IMR-90 (cell line): ENCODE data around the gene SPRED2. TPM values are rescaled to one million over a fixed set of nuclear protein-coding genes. Genes with fewer than 3 reads are reported as not detected.

Experiments
- ATAC-seq: fragments of 200-7000 bp; cut with Tn5 transposase; 2 replicates; pipeline ENCODE4 v1.9.1; 2020; ENCODE audit warnings: low read depth, mild to moderate bottlenecking, moderate library complexity
- BruUV-seq: library from RNA; stranded (reverse); fragments of 400-500 nt; replicated peaks from 2 replicates; lab custom pipeline; 2021; lab: Mats Ljungman, UMichigan
- CTCF ChIA-PET: fragments of 300-600 bp; formaldehyde crosslinking; extraction: SDS; loops from one replicate; lab custom pipeline; 2021; ENCODE audit warnings: antibody characterized with exemption; lab: Yijun Ruan, JAX
- POLR2A ChIA-PET: fragments of 300-600 bp; sonication (Branson Sonifier 250); formaldehyde crosslinking; loops from one replicate; lab custom pipeline; 2022; ENCODE audit warnings: antibody characterized with exemption; ENCODE audit not compliant: unreplicated experiment; lab: Charles Lee
- DNase-seq: peaks from one replicate; pipeline ENCODE4 v3.0.0; 2013
- H2AFZ ChIP-seq: replicated peaks from 2 replicates; pipeline ENCODE3; 2013; ENCODE audit warnings: low read length, mild to moderate bottlenecking; ENCODE audit not compliant: poor library complexity
- H2AK5ac ChIP-seq: 2 replicates; pipeline ENCODE4 v1.6.1; 2013; ENCODE audit warnings: low read depth, low read length, inconsistent platforms
- H2AK9ac ChIP-seq: replicated peaks from 2 replicates; pipeline ENCODE3; 2013; ENCODE audit warnings: mild to moderate bottlenecking, low read depth, low read length, moderate library complexity; ENCODE audit not compliant: poor library complexity
- H2BK120ac ChIP-seq: 2 replicates; pipeline ENCODE4 v1.6.1; 2013; ENCODE audit warnings: low read depth, low read length, inconsistent platforms
- H2BK15ac ChIP-seq: 3 replicates; pipeline ENCODE4 v1.6.1; 2013; ENCODE audit warnings: low read depth, low read length, inconsistent platforms
- H2BK20ac ChIP-seq: 2 replicates; pipeline ENCODE4 v1.6.1; 2013; ENCODE audit warnings: low read depth, mild to moderate bottlenecking, inconsistent platforms, low read length, moderate library complexity
- H2BK5ac ChIP-seq: 2 replicates; pipeline ENCODE4 v1.6.1; 2013; ENCODE audit warnings: mild to moderate bottlenecking, low read depth, low read length, inconsistent platforms; ENCODE audit not compliant: poor library complexity, severe bottlenecking
- H3K14ac ChIP-seq: replicated peaks from 2 replicates; pipeline ENCODE4 v1.6.1; 2013; ENCODE audit warnings: low read depth, low read length, inconsistent platforms
- H3K18ac ChIP-seq: 2 replicates; pipeline ENCODE4 v1.6.1; 2013; ENCODE audit warnings: low read depth, low read length, control low read depth
- H3K23ac ChIP-seq: 2 replicates; pipeline ENCODE4 v1.6.1; 2013; ENCODE audit warnings: low read depth, low read length, inconsistent platforms
- H3K27ac ChIP-seq: 2 replicates; pipeline ENCODE4 v1.5.1; 2013; ENCODE audit warnings: mild to moderate bottlenecking, control low read depth, low read length; ENCODE audit not compliant: insufficient read depth
- H3K27me3 ChIP-seq: 2 replicates; pipeline ENCODE4 v1.6.1; 2013; ENCODE audit warnings: low read length; ENCODE audit not compliant: control insufficient read depth, insufficient read depth
- H3K36me3 ChIP-seq: 2 replicates; pipeline ENCODE4 v1.6.1; 2013; ENCODE audit warnings: low read length, mixed read lengths; ENCODE audit not compliant: control insufficient read depth, insufficient read depth
- H3K4ac ChIP-seq: 2 replicates; pipeline ENCODE4 v1.6.1; 2013; ENCODE audit warnings: low read depth, low read length, inconsistent platforms
- H3K4me1 ChIP-seq: 2 replicates; pipeline ENCODE4 v1.6.1; 2013; ENCODE audit warnings: low read length, mixed read lengths; ENCODE audit not compliant: control insufficient read depth, insufficient read depth
- H3K4me2 ChIP-seq: 2 replicates; pipeline ENCODE4 v1.6.1; 2013; ENCODE audit warnings: low read depth, mild to moderate bottlenecking, control low read depth, low read length, moderate library complexity
- H3K4me3 ChIP-seq: 2 replicates; pipeline ENCODE4 v1.5.1; 2013; ENCODE audit warnings: low read depth, mild to moderate bottlenecking, control low read depth, low read length, moderate library complexity; ENCODE audit not compliant: insufficient read depth
- H3K56ac ChIP-seq: 2 replicates; pipeline ENCODE4 v1.6.1; 2013; ENCODE audit warnings: low read length, inconsistent platforms; ENCODE audit not compliant: insufficient read depth; ENCODE audit errors: extremely low read depth
- H3K79me1 ChIP-seq, 2 experiments: 2 replicates each; pipeline ENCODE4 v1.6.1; 2013; ENCODE audit warnings: low read length in 2 of 2, inconsistent platforms in 1 of 2, low read depth in 1 of 2
- H3K9ac ChIP-seq: 2 replicates; pipeline ENCODE4 v1.6.1; 2013; ENCODE audit warnings: low read depth, low read length, control low read depth
- H3K9me1 ChIP-seq: 2 replicates; pipeline ENCODE4 v1.6.1; 2013; ENCODE audit warnings: low read length, inconsistent platforms; ENCODE audit not compliant: insufficient read depth
- H3K9me3 ChIP-seq: 2 replicates; pipeline ENCODE4 v1.6.1; 2013; ENCODE audit warnings: low read length; ENCODE audit not compliant: control insufficient read depth, insufficient read depth
- H4K20me1 ChIP-seq: 2 replicates; pipeline ENCODE4 v1.6.1; 2013; ENCODE audit warnings: low read length, inconsistent platforms; ENCODE audit not compliant: insufficient read depth
- H4K5ac ChIP-seq: 2 replicates; pipeline ENCODE4 v1.6.1; 2013; ENCODE audit warnings: mild to moderate bottlenecking, low read depth, low read length, control low read depth
- H4K8ac ChIP-seq, 2 experiments: 2 replicates each; pipeline ENCODE4 v1.6.1; 2013; ENCODE audit warnings: low read depth in 2 of 2, low read length in 2 of 2, control low read depth in 1 of 2, inconsistent platforms in 1 of 2
- H4K91ac ChIP-seq: 2 replicates; pipeline ENCODE4 v1.6.1; 2013; ENCODE audit warnings: low read depth, low read length, inconsistent platforms; ENCODE audit not compliant: insufficient read depth
- BHLHE40 ChIP-seq: fragments of 150-350 bp; IDR thresholded peaks from 2 replicates; pipeline ENCODE4 v1.6.1; 2016; ENCODE audit warnings: mild to moderate bottlenecking, low read depth, low read length
- CEBPB ChIP-seq: IDR thresholded peaks from 2 replicates; pipeline ENCODE4 v1.6.1; 2012; ENCODE audit warnings: low read depth, low read length, improper control_type of control experiment
- CHD1 ChIP-seq: IDR thresholded peaks from 2 replicates; pipeline ENCODE4 v1.6.1; 2012; ENCODE audit warnings: low read depth, low read length, improper control_type of control experiment
- FOS ChIP-seq: fragments of 150-350 bp; IDR thresholded peaks from 2 replicates; pipeline ENCODE4 v1.6.1; 2016; ENCODE audit warnings: low read depth, low read length
- MAFK ChIP-seq: IDR thresholded peaks from 2 replicates; pipeline ENCODE4 v1.6.1; 2012; ENCODE audit warnings: low read depth, low read length, improper control_type of control experiment
- MAZ ChIP-seq: IDR thresholded peaks from 2 replicates; pipeline ENCODE4 v1.6.1; 2012; ENCODE audit warnings: low read depth, mild to moderate bottlenecking, low read length, improper control_type of control experiment, moderate library complexity, borderline replicate concordance
- MXI1 ChIP-seq: IDR thresholded peaks from 2 replicates; pipeline ENCODE4 v1.6.1; 2012; ENCODE audit warnings: low read depth, mild to moderate bottlenecking, low read length, moderate library complexity, borderline replicate concordance
- NFE2L2 ChIP-seq: fragments of 150-350 bp; IDR thresholded peaks from 2 replicates; pipeline ENCODE4 v1.6.1; 2016; ENCODE audit warnings: low read depth, mild to moderate bottlenecking, low read length
- POLR2A ChIP-seq: IDR thresholded peaks from 2 replicates; pipeline ENCODE4 v1.6.1; 2012; ENCODE audit warnings: mild to moderate bottlenecking, low read depth, low read length
- RAD21 ChIP-seq: IDR thresholded peaks from 2 replicates; pipeline ENCODE4 v1.6.1; 2012; ENCODE audit warnings: low read length, improper control_type of control experiment
- RCOR1 ChIP-seq: IDR thresholded peaks from 2 replicates; pipeline ENCODE4 v1.6.1; 2012; ENCODE audit warnings: mild to moderate bottlenecking, low read length, improper control_type of control experiment; ENCODE audit not compliant: insufficient replicate concordance
- RFX5 ChIP-seq: IDR thresholded peaks from 2 replicates; pipeline ENCODE4 v1.8.0; 2012; ENCODE audit warnings: low read depth, mild to moderate bottlenecking, low read length, moderate library complexity
- SMC3 ChIP-seq: fragments of 150-350 bp; IDR thresholded peaks from 2 replicates; pipeline ENCODE4 v1.6.1; 2016; ENCODE audit warnings: low read depth, mild to moderate bottlenecking, antibody characterized with exemption, low read length, moderate library complexity
- WGBS, 2 experiments: methylation state at CpG; one replicate each; pipeline versions ENCODE4 v1.1.5 to v1.1.7; 2013; ENCODE audit warnings: missing lambda C conversion rate in 2 of 2; ENCODE audit not compliant: insufficient read length in 1 of 2; ENCODE audit errors: extremely low coverage in 2 of 2; 5-methylcytosine and 5-hydroxymethylcytosine counted together
- dilution Hi-C: fragments of 300-500 bp; cut with HindIII; formaldehyde crosslinking; loops from one replicate; pipeline ENCODE4 v1.14.3; 2018; ENCODE audit warnings: low sequenced_read_pairs; ENCODE audit not compliant: unreplicated experiment
- in situ Hi-C: fragments of 300-500 bp; cut with MboI; formaldehyde crosslinking; loops from 3 replicates; pipeline ENCODE4 v1.14.3; 2019; ENCODE audit warnings: low sequenced_read_pairs, inconsistent platforms, mixed read lengths
- intact Hi-C: fragments of 100-400 bp; cut with micrococcal nuclease; formaldehyde crosslinking; loops from 2 replicates; pipeline ENCODE4 v1.10.0; 2022
- polyA plus RNA-seq, 3 experiments: library from polyadenylated mRNA; depleted of rRNA; stranded (reverse); fragments of >200 nt; gene quantifications; 2 replicates each; pipeline ENCODE4 v1.2.3, GENCODE V29; 2012; ENCODE audit warnings: low replicate concordance in 1 of 3
- total RNA-seq: library from RNA; depleted of rRNA; stranded (reverse); fragments of >200 nt; gene quantifications from 2 replicates; pipeline ENCODE4 v1.2.3, GENCODE V29; 2012
- TF ChIP-seq, protein P1 (sequence below): conservative IDR thresholded peaks from 2 replicates; pipeline ENCODE4 v1.5.1; 2012; ENCODE audit warnings: mild to moderate bottlenecking, low read depth, low read length, improper control_type of control experiment
- TF ChIP-seq, protein P2 (sequence below): fragments of 150-350 bp; IDR thresholded peaks from 2 replicates; pipeline ENCODE4 v1.6.1; 2016; ENCODE audit warnings: low read depth, mild to moderate bottlenecking, low read length, moderate library complexity, borderline replicate concordance

Gene SPRED2
- total and polyA plus RNA-seq, 2 of the 4 experiments (the other 2 are of a cell fraction) = 4.8 to 18.7 TPM

DNA sequence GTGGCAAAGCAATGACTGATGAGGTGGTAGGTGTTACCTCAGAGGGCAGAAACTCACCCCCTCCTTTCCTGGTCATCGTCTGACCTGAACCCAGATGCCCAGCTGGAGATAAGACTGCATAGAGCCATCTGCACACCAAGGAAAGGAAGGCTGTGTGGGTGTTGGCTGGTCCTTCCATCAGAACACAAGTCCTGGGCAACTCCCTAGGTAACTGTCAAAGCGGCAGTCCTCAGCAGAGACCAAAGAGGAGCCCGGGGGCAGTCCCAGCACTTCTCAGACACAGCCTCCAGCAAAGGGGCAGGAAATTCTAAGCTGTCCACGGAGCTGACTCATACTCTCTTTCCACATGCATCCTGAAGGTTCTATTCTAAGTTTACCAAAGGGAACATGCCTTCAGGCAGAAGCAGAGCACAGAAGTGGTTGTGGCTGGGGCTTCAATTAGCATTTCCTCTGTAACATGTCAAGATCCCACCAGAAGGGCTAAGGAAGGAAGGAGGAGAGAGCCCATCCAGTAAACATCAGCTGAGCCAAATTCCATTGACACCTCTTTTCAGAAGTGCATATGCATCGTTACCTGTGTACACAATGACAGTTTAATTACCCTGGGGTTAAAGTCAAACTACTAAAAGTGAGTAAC is 54.7 kb downstream of the SPRED2 start:
- dilution Hi-C loops (no loop called here), intact Hi-C loops (no loop called here)
- H4K20me1 ChIP-seq = peaks cover 36% of the 10 kb centered on the region
- TF ChIP-seq BHLHE40 = no peak
- TF ChIP-seq MAFK = no peak
- TF ChIP-seq SMC3 = no peak
- TF ChIP-seq MAZ = 0 out of 2 replicates have a peak, but pooled peaks have one; percentile 26
- TF ChIP-seq RAD21 = no peak
- TF ChIP-seq, protein P1, sequence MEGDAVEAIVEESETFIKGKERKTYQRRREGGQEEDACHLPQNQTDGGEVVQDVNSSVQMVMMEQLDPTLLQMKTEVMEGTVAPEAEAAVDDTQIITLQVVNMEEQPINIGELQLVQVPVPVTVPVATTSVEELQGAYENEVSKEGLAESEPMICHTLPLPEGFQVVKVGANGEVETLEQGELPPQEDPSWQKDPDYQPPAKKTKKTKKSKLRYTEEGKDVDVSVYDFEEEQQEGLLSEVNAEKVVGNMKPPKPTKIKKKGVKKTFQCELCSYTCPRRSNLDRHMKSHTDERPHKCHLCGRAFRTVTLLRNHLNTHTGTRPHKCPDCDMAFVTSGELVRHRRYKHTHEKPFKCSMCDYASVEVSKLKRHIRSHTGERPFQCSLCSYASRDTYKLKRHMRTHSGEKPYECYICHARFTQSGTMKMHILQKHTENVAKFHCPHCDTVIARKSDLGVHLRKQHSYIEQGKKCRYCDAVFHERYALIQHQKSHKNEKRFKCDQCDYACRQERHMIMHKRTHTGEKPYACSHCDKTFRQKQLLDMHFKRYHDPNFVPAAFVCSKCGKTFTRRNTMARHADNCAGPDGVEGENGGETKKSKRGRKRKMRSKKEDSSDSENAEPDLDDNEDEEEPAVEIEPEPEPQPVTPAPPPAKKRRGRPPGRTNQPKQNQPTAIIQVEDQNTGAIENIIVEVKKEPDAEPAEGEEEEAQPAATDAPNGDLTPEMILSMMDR = no peak
- TF ChIP-seq, protein P2, sequence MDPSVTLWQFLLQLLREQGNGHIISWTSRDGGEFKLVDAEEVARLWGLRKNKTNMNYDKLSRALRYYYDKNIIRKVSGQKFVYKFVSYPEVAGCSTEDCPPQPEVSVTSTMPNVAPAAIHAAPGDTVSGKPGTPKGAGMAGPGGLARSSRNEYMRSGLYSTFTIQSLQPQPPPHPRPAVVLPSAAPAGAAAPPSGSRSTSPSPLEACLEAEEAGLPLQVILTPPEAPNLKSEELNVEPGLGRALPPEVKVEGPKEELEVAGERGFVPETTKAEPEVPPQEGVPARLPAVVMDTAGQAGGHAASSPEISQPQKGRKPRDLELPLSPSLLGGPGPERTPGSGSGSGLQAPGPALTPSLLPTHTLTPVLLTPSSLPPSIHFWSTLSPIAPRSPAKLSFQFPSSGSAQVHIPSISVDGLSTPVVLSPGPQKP = no peak
- no peak for TF ChIP-seq NFE2L2
- TF ChIP-seq RCOR1 = no peak
- no peak for TF ChIP-seq RFX5
- peak; percentile 79 for TF ChIP-seq CEBPB
- no peak for TF ChIP-seq CHD1
- TF ChIP-seq MXI1 = peak; percentile 68; the same call in 1 of the 2 replicates
- peak; percentile 72 for TF ChIP-seq FOS
- TF ChIP-seq POLR2A = peak; percentile 22; the same call in 1 of the 2 replicates

More for the DNA sequence above, 54.7 kb downstream of the SPRED2 start:
- H3K23ac ChIP-seq = peak overlapping the region; percentile 69; the same call in 1 of the 2 replicates
- H3K9me1 ChIP-seq = peaks cover 36% of the 10 kb centered on the region
- H3K9me3 ChIP-seq = no peaks in the 10 kb centered on the region
- peaks cover 17% of the 10 kb centered on the region for H3K4me1 ChIP-seq
- H3K18ac ChIP-seq = peak overlapping the region; percentile 5; the same call in 1 of the 2 replicates
- H3K56ac ChIP-seq = peak overlapping the region; percentile 11; the same call in 1 of the 2 replicates
- no peaks in the 10 kb centered on the region for H3K27me3 ChIP-seq
- H2BK15ac ChIP-seq = peak overlapping the region; percentile 88
- POLR2A ChIA-PET = no interaction called here
- BruUV-seq = no TSS peak
- peak overlapping the region; percentile 80 for H3K14ac ChIP-seq
- H3K4me3 ChIP-seq = no peak overlapping the region
- peak overlapping the region; percentile 57 for H2BK5ac ChIP-seq
- peaks cover 39 to 84% of the 10 kb centered on the region in 2 experiments for H3K79me1 ChIP-seq
- peak overlapping the region; percentile 94 for H2AK5ac ChIP-seq
- peak overlapping the region; percentile 81 for H2BK120ac ChIP-seq
- H4K5ac ChIP-seq = no peak overlapping the region
- H3K36me3 ChIP-seq = no peaks in the 10 kb centered on the region
- H4K91ac ChIP-seq = peak overlapping the region; percentile 41; the same call in 1 of the 2 replicates
- peak overlapping the region; percentile 79 for H3K4ac ChIP-seq
- ATAC-seq (peak; percentile 97), DNase-seq (peak; percentile 88)
- in situ Hi-C loops = no loop called here
- 17% methylated on average over 1 of the region's 5 CpGs; no CpG with 5 or more reads in 1 of the 2 experiments for WGBS, 2 experiments
- CTCF ChIA-PET = interaction anchor here (1.7 kb wide), 1 partner anchor 11 kb away, joined by 4 read pairs; no protein-coding TSS in a partner anchor
- H3K4me2 ChIP-seq = peak overlapping the region; percentile 57
- peak overlapping the region; percentile 78 for H2BK20ac ChIP-seq
- H3K27ac ChIP-seq = peak overlapping the region; percentile 24
- H2AFZ ChIP-seq = peak overlapping the region; percentile 39
- peak overlapping the region in 1 of 2 experiments; percentile 54; a peak in 2 of 4 replicates for H4K8ac ChIP-seq
- no peak overlapping the region for H3K9ac ChIP-seq
- H2AK9ac ChIP-seq = peak overlapping the region; percentile 56
